ENCODE data around the gene SHLD1. TPM values are rescaled to one million over a fixed set of nuclear protein-coding genes. Genes with fewer than 3 reads are reported as not detected.

Gene SHLD1
- total and polyA plus RNA-seq, 2 donors (not counting 3 experiments of a cell fraction or from before 2014, with no cell fraction given) = 4.7 to 6.3 TPM

DNA sequence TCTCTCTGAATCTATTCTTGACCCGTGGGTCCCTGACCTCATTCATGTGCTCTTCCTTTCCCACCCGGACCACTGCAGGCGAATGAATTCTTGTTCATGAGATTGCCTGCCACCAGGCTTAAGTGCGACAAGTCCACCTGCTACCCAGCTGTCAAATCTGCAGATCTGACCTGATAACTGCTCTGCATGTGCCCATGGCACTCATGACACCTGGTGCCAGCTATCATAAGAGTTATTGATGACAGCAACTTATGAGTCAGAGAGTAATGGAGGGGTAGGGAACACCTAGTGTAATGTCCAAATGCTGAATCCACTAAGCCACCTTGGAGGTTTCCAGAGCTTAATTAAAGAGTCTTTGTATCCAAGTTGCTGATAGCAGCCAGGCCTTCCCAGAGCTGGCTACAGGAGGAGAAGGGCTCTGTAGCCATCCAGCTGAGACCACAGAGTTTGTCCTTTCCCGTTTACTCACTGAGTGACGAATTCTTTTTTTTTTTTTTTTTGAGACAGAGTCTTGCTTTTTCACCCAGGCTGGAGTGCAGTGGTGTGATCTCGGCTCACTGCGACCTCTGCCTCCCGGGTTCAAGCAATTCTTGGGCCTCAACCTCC is 17.4 kb downstream of the SHLD1 start:
- H3K27me3 ChIP-seq (ENCODE audit: control insufficient read depth in 2 of 2, insufficient read depth in 2 of 2, low read length in 2 of 2) = no peaks in the 10 kb centered on the region
- no peak overlapping the region for H3K4me3 ChIP-seq (replicated peaks in 1 of 3; ENCODE audit: insufficient read depth in 1 of 3, low read depth in 1 of 3, low read length in 3 of 3)
- no peaks in the 10 kb centered on the region for H3K36me3 ChIP-seq (ENCODE audit: control insufficient read depth in 2 of 2, extremely low read depth in 1 of 2, insufficient read depth in 2 of 2, low read length in 2 of 2)
- DNase-seq (ENCODE audit: low read depth, low spot score) (no peak), FAIRE-seq (no peak)
- ChIA-PET CTCF (interaction anchor here (1.2 kb wide), 1 partner anchor 210 kb away, joined by 3 read pairs; no protein-coding TSS in a partner anchor), POLR2A (interaction anchor here (0.6 kb wide), 1 partner anchor 10 kb away, joined by 10 read pairs; no protein-coding TSS in a partner anchor)
- intact Hi-C loops (cut with micrococcal nuclease) = no loop called here
- no peaks in the 10 kb centered on the region for H3K79me2 ChIP-seq (ENCODE audit: control insufficient read depth, insufficient read depth, low read length)
- no peaks in the 10 kb centered on the region for H3K9me3 ChIP-seq (replicated peaks; ENCODE audit: control insufficient read depth, insufficient read depth, low read length)
- TF ChIP-seq JUN (IDR thresholded peaks at IDR 0.05; ENCODE audit: borderline replicate concordance, insufficient read depth, insufficient read length, low read depth) = no peak
- no peak for TF ChIP-seq FOS (IDR thresholded peaks at IDR 0.05; ENCODE audit: borderline replicate concordance, insufficient read depth, low read length)
- TF ChIP-seq POLR2A (IDR thresholded peaks at IDR 0.05; ENCODE audit: low read depth, low read length) = no peak
- TF ChIP-seq, protein P1, sequence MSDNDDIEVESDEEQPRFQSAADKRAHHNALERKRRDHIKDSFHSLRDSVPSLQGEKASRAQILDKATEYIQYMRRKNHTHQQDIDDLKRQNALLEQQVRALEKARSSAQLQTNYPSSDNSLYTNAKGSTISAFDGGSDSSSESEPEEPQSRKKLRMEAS (IDR thresholded peaks at IDR 0.05; ENCODE audit: insufficient read depth, insufficient read length) = no peak
- TF ChIP-seq EZH2 (IDR thresholded peaks at IDR 0.05; ENCODE audit: borderline replicate concordance, low read depth, low read length, severe bottlenecking) = no peak
- TF ChIP-seq, protein P2, sequence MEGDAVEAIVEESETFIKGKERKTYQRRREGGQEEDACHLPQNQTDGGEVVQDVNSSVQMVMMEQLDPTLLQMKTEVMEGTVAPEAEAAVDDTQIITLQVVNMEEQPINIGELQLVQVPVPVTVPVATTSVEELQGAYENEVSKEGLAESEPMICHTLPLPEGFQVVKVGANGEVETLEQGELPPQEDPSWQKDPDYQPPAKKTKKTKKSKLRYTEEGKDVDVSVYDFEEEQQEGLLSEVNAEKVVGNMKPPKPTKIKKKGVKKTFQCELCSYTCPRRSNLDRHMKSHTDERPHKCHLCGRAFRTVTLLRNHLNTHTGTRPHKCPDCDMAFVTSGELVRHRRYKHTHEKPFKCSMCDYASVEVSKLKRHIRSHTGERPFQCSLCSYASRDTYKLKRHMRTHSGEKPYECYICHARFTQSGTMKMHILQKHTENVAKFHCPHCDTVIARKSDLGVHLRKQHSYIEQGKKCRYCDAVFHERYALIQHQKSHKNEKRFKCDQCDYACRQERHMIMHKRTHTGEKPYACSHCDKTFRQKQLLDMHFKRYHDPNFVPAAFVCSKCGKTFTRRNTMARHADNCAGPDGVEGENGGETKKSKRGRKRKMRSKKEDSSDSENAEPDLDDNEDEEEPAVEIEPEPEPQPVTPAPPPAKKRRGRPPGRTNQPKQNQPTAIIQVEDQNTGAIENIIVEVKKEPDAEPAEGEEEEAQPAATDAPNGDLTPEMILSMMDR (IDR thresholded peaks at IDR 0.05; ENCODE audit: extremely low read depth in 1 of 2, insufficient read depth in 1 of 2, low read depth in 1 of 2, low read length in 2 of 2) = no peak
- no peak for TF ChIP-seq MYC (IDR thresholded peaks at IDR 0.05; ENCODE audit: low read depth, low read length)
- TF ChIP-seq POLR2AphosphoS5 (IDR thresholded peaks at IDR 0.05; ENCODE audit: insufficient read depth, low read depth, low read length) = no peak
- TF ChIP-seq GATA2 (IDR thresholded peaks at IDR 0.05; ENCODE audit: insufficient read depth, insufficient read length, low read depth, low read length) = no peak
- no peaks in the 10 kb centered on the region for H3K4me1 ChIP-seq (ENCODE audit: control insufficient read depth, extremely low read depth, insufficient read depth, low read length)
- no peak overlapping the region for H3K9ac ChIP-seq (replicated peaks; ENCODE audit: extremely low read depth, insufficient read depth, low read length)
- no peak overlapping the region for H3K27ac ChIP-seq (ENCODE audit: insufficient read depth, low read depth, low read length)
- H3K4me2 ChIP-seq (ENCODE audit: insufficient read depth, low read length) = no peak overlapping the region
- no TSS peak for BruUV-seq (replicated peaks)
- dilution Hi-C loops (cut with MboI; ENCODE audit: extremely low pct_ligation_motif_present, low sequenced_read_pairs) = no loop called here
- H3K9me1 ChIP-seq (replicated peaks; ENCODE audit: control insufficient read depth, extremely low read depth, insufficient read depth, low read length) = no peaks in the 10 kb centered on the region
- no peaks in the 10 kb centered on the region for H4K20me1 ChIP-seq (replicated peaks; ENCODE audit: control insufficient read depth, extremely low read depth, insufficient read depth, low read length)
- H2AFZ ChIP-seq (ENCODE audit: low read depth, low read length) = no peak overlapping the region
